Parathyroid adenoma (tissue), 2 donors: ENCODE results near the gene HDAC4.

Source experiments
- H2AFZ ChIP-seq: fragments of 300-600 bp; sonication (generic); one replicate; pipeline ENCODE4 v1.7.0; 2017; ENCODE audit warnings: antibody characterized with exemption, mild to moderate bottlenecking
- H3K27ac ChIP-seq: fragments of 300-600 bp; sonication (generic); one replicate; pipeline ENCODE4 v1.7.0; 2017
- H3K27me3 ChIP-seq: fragments of 300-600 bp; sonication (generic); one replicate; pipeline ENCODE4 v1.7.0; 2017; ENCODE audit warnings: low read length; ENCODE audit not compliant: control insufficient read depth, insufficient read depth
- H3K36me3 ChIP-seq: fragments of 300-600 bp; sonication (generic); one replicate; pipeline ENCODE4 v1.7.0; 2017; ENCODE audit warnings: low read length; ENCODE audit not compliant: control insufficient read depth, insufficient read depth
- H3K4me1 ChIP-seq: fragments of 300-600 bp; sonication (generic); one replicate; pipeline ENCODE4 v1.7.0; 2017; ENCODE audit warnings: control low read depth
- H3K4me2 ChIP-seq: fragments of 300-600 bp; sonication (generic); one replicate; pipeline ENCODE4 v1.7.0; 2017; ENCODE audit warnings: low read length
- H3K4me3 ChIP-seq: fragments of 300-600 bp; sonication (generic); one replicate; pipeline ENCODE4 v1.7.0; 2017; ENCODE audit warnings: low read depth, low read length
- H3K79me2 ChIP-seq: fragments of 300-600 bp; sonication (generic); one replicate; pipeline ENCODE4 v1.7.0; 2017; ENCODE audit warnings: control low read depth
- H3K9ac ChIP-seq: fragments of 300-600 bp; sonication (generic); one replicate; pipeline ENCODE4 v1.7.0; 2017; ENCODE audit warnings: mild to moderate bottlenecking
- H3K9me3 ChIP-seq: fragments of 300-600 bp; sonication (generic); one replicate; pipeline ENCODE4 v1.7.0; 2017; ENCODE audit warnings: low read length; ENCODE audit not compliant: control insufficient read depth
- CTCF ChIP-seq: fragments of 300-600 bp; sonication (generic); IDR thresholded peaks from one replicate; pipeline ENCODE4 v1.7.0; 2017; ENCODE audit warnings: antibody characterized with exemption, mild to moderate bottlenecking
- donor health status: primary hyperparathyroidism.

HDAC4 gene

GRCh38 chr2:239269916-239270315 lies 130.9 kb downstream of the HDAC4 start:
- no peak for TF ChIP-seq CTCF
- H3K36me3 ChIP-seq: no peaks in the 10 kb centered on the region
- peaks cover 17% of the 10 kb centered on the region for H3K79me2 ChIP-seq
- no peaks in the 10 kb centered on the region for H3K27me3 ChIP-seq
- no peak overlapping the region for H3K4me2 ChIP-seq
- no peak overlapping the region for H3K9ac ChIP-seq
- H2AFZ ChIP-seq: no peak overlapping the region
- H3K4me1 ChIP-seq: peaks cover 26% of the 10 kb centered on the region
- H3K27ac ChIP-seq: no peak overlapping the region
- H3K9me3 ChIP-seq: no peaks in the 10 kb centered on the region
- no peak overlapping the region for H3K4me3 ChIP-seq

GRCh38 chr2:239269173-239269885 lies 131.5 kb downstream of the HDAC4 start:
- no peak for TF ChIP-seq CTCF
- no peaks in the 10 kb centered on the region for H3K9me3 ChIP-seq
- no peaks in the 10 kb centered on the region for H3K27me3 ChIP-seq
- H3K4me1 ChIP-seq: peaks cover 30% of the 10 kb centered on the region
- no peak overlapping the region for H2AFZ ChIP-seq
- H3K79me2 ChIP-seq: peaks cover 21% of the 10 kb centered on the region
- H3K9ac ChIP-seq: no peak overlapping the region
- H3K4me2 ChIP-seq: no peak overlapping the region
- H3K36me3 ChIP-seq: no peaks in the 10 kb centered on the region
- no peak overlapping the region for H3K4me3 ChIP-seq
- H3K27ac ChIP-seq: no peak overlapping the region

GRCh38 chr2:239268549-239268948 lies 132.3 kb downstream of the HDAC4 start:
- Histone ChIP-seq H2AFZ (peak overlapping the region; percentile 26), H3K4me1 (peaks cover 30% of the 10 kb centered on the region), H3K79me2 (peaks cover 28% of the 10 kb centered on the region), H3K4me2 (no peak overlapping the region), H3K27ac (peak overlapping the region; percentile 22), H3K4me3 (no peak overlapping the region), H3K27me3 (no peaks in the 10 kb centered on the region), H3K9ac (no peak overlapping the region), H3K9me3 (no peaks in the 10 kb centered on the region), H3K36me3 (no peaks in the 10 kb centered on the region)
- TF ChIP-seq CTCF: no peak

DNA sequence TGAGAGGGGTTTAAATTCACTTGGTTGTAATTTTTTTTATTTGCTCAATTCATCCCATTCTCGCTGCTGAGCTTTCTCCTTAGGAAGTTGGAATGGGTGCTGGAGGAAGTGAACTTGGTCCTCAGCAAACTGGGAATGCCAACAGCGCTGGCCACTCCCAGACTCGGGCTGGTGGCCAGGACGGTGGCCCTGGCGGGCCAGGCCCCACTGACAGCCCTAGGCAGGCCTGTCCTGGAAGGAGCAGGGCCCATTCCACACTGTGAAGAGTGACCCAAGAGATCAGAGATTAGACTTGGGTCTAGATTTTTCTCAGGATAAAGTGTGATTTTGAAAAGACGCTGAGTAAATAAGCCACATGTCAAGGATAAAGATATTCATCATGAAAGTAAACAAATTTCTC lies 132.7 kb downstream of the HDAC4 start:
- H3K27me3 ChIP-seq: no peaks in the 10 kb centered on the region
- no peaks in the 10 kb centered on the region for H3K9me3 ChIP-seq
- H3K79me2 ChIP-seq: peaks cover 32% of the 10 kb centered on the region
- H3K4me2 ChIP-seq: no peak overlapping the region
- H3K36me3 ChIP-seq: no peaks in the 10 kb centered on the region
- peak overlapping the region; percentile 22 for H3K27ac ChIP-seq
- H2AFZ ChIP-seq: peak overlapping the region; percentile 26
- H3K4me1 ChIP-seq: peaks cover 30% of the 10 kb centered on the region
- no peak for TF ChIP-seq CTCF
- H3K4me3 ChIP-seq: no peak overlapping the region
- no peak overlapping the region for H3K9ac ChIP-seq
